HCT116 (cell line): ENCODE measurements around the gene SERTAD3. TPM values are rescaled to one million over a fixed set of nuclear protein-coding genes. Genes with fewer than 3 reads are reported as not detected.

Experiments
- ATAC-seq: fragments of 200-7000 bp; cut with Tn5 transposase; 2 replicates; pipeline ENCODE4 v1.9.1; 2020; ENCODE audit warnings: mild to moderate bottlenecking, moderate library complexity
- BruUV-seq: library from RNA; stranded (reverse); fragments of 400-500 nt; replicated peaks from 2 replicates; lab custom pipeline; 2021; lab: Mats Ljungman, UMichigan
- CTCF ChIA-PET: fragments of 300-600 bp; sonication (Branson Sonifier 250); formaldehyde crosslinking; loops from one replicate; lab custom pipeline; 2021; ENCODE audit warnings: antibody characterized with exemption; lab: Charles Lee
- POLR2A ChIA-PET: fragments of 300-600, 350-600 bp; sonication (Branson Sonifier 250); formaldehyde crosslinking; loops from one replicate; lab custom pipeline; 2021; ENCODE audit warnings: antibody characterized with exemption; lab: Charles Lee
- RAD21 ChIA-PET, 2 experiments: fragments of 300-600 bp; sonication (Branson Sonifier 250); formaldehyde crosslinking; loops; one replicate each; lab custom pipeline; 2023; ENCODE audit warnings: low total read pairs in 2 of 2; ENCODE audit not compliant: uncharacterized antibody in 2 of 2, unreplicated experiment in 2 of 2, low non-redundant PET in 1 of 2; lab: Charles Lee
- DNase-seq: peaks from one replicate; pipeline ENCODE4 v3.0.0-alpha.2; 2010; ENCODE audit warnings: low read depth, low spot score
- H2AFZ ChIP-seq: fragments of 200-600 bp; shearing (Covaris generic), sonication (generic); 2 replicates; pipeline ENCODE4 v1.6.1; 2017; ENCODE audit warnings: low read depth, mixed run types, mixed read lengths, antibody characterized with exemption, low read length; ENCODE audit not compliant: poor library complexity, severe bottlenecking
- H3K27ac ChIP-seq: 2 replicates; pipeline ENCODE4 v1.5.1; 2012; ENCODE audit warnings: low read depth, low read length
- H3K27me3 ChIP-seq: fragments of 200-600 bp; sonication (generic); 2 replicates; pipeline ENCODE4 v1.6.1; 2016; ENCODE audit warnings: mixed run types, low read length, mixed read lengths; ENCODE audit not compliant: insufficient read depth
- H3K36me3 ChIP-seq, 2 experiments: fragments of 200-500 bp in 1 of 2; fragments of 200-600 bp in 1 of 2; sonication (Bioruptor generic) in 1 of 2; sonication (generic) in 1 of 2; 2 replicates each; pipeline versions ENCODE4 v1.5.1 to v1.6.1; 2014 to 2016; ENCODE audit warnings: low read length in 2 of 2, inconsistent platforms in 1 of 2, mixed read lengths in 1 of 2, mixed run types in 1 of 2; ENCODE audit not compliant: insufficient read depth in 2 of 2, control insufficient read depth in 1 of 2
- H3K4me1 ChIP-seq, 2 experiments: fragments of 200-600 bp in 1 of 2; sonication (generic) in 1 of 2; 2 replicates each; pipeline versions ENCODE4 v1.5.1 to v1.6.1; 2012 to 2017; ENCODE audit warnings: low read length in 2 of 2, inconsistent platforms in 1 of 2, mild to moderate bottlenecking in 1 of 2, mixed read lengths in 1 of 2, mixed run types in 1 of 2, moderate library complexity in 1 of 2; ENCODE audit not compliant: insufficient read depth in 2 of 2, control insufficient read depth in 1 of 2
- H3K4me2 ChIP-seq: fragments of 200-600 bp; sonication (generic); 2 replicates; pipeline ENCODE4 v1.6.1; 2017; ENCODE audit warnings: mixed run types, low read length, mixed read lengths
- H3K4me3 ChIP-seq, 2 experiments: fragments of 200-600 bp in 1 of 2; sonication (generic) in 1 of 2; replicated peaks in 1 of 2; 2 replicates each; pipeline ENCODE4 v1.5.1; 2011 to 2016; ENCODE audit warnings: low read length in 2 of 2, control low read depth in 1 of 2, low read depth in 1 of 2, mild to moderate bottlenecking in 1 of 2, mixed read lengths in 1 of 2, mixed run types in 1 of 2
- H3K79me2 ChIP-seq: fragments of 200-600 bp; sonication (generic); 2 replicates; pipeline ENCODE4 v1.6.1; 2017; ENCODE audit warnings: mild to moderate bottlenecking, mixed run types, low read length, moderate library complexity, mixed read lengths; ENCODE audit not compliant: insufficient read depth
- H3K9ac ChIP-seq: fragments of 200-600 bp; sonication (generic); 2 replicates; pipeline ENCODE4 v1.6.1; 2016; ENCODE audit warnings: low read length, mixed read lengths
- H3K9me2 ChIP-seq: fragments of 200-600 bp; sonication (generic), shearing (Covaris generic); 2 replicates; pipeline ENCODE4 v1.6.1; 2017; ENCODE audit warnings: mixed run types, mild to moderate bottlenecking, moderate library complexity; ENCODE audit not compliant: insufficient read depth
- H3K9me3 ChIP-seq, 2 experiments: fragments of 200-500 bp in 1 of 2; fragments of 200-600 bp in 1 of 2; sonication (Bioruptor generic) in 1 of 2; sonication (generic) in 1 of 2; 2 replicates each; pipeline ENCODE4 v1.6.1; 2014 to 2017; ENCODE audit warnings: low read length in 2 of 2, mixed read lengths in 2 of 2, inconsistent platforms in 1 of 2, low read depth in 1 of 2, mild to moderate bottlenecking in 1 of 2, mixed run types in 1 of 2, moderate library complexity in 1 of 2; ENCODE audit not compliant: control insufficient read depth in 1 of 2, insufficient read depth in 1 of 2
- H4K20me1 ChIP-seq: fragments of 200-600 bp; sonication (generic), shearing (Covaris generic); 2 replicates; pipeline ENCODE4 v1.6.1; 2017; ENCODE audit warnings: mixed run types, mild to moderate bottlenecking, moderate library complexity; ENCODE audit not compliant: insufficient read depth
- ATF3 ChIP-seq: IDR thresholded peaks from 2 replicates; pipeline ENCODE4 v1.6.1; 2012
- JUND ChIP-seq: IDR thresholded peaks from 2 replicates; pipeline ENCODE4 v1.6.1; 2012
- ZFX ChIP-seq: fragments of 450-650 bp; IDR thresholded peaks from 2 replicates; pipeline ENCODE4 v1.6.1; 2017
- ZNF274 ChIP-seq: fragments of 200-500 bp; sonication (Bioruptor generic); IDR thresholded peaks from 2 replicates; pipeline ENCODE4 v1.6.1; 2014; ENCODE audit warnings: mild to moderate bottlenecking, low read depth, low read length, inconsistent platforms
- intact Hi-C: fragments of 100-400 bp; cut with micrococcal nuclease; formaldehyde crosslinking; loops from 2 replicates; pipeline ENCODE4 v1.10.0; 2022
- total RNA-seq: library from RNA; stranded (reverse); gene quantifications from one replicate; pipeline ENCODE4 v1.2.1, GENCODE V29; 2021; ENCODE audit not compliant: unreplicated experiment

The SERTAD3 gene
- total RNA-seq, 1 experiment from 2014 or later, result 32.4 TPM

- H3K27ac ChIP-seq, result peak overlapping the region; percentile 36; the same call in 1 of the 2 replicates
- intact Hi-C loops, result no loop called here
- H3K27me3 ChIP-seq, result no peaks in the 10 kb centered on the region
- no peaks in the 10 kb centered on the region for H3K79me2 ChIP-seq
- POLR2A ChIA-PET, result no interaction called here
- peak overlapping the region; percentile 64 for H3K4me2 ChIP-seq
- no peaks in the 10 kb centered on the region for H3K9me2 ChIP-seq
- CTCF ChIA-PET, result no interaction called here
- no peak overlapping the region for H3K4me3 ChIP-seq
- DNase-seq (no peak), ATAC-seq (no peak)
- peaks cover 15 to 19% of the 10 kb centered on the region in 2 experiments for H3K4me1 ChIP-seq
- H4K20me1 ChIP-seq, result no peaks in the 10 kb centered on the region
- H2AFZ ChIP-seq, result no peak overlapping the region
- no peak overlapping the region for H3K9ac ChIP-seq
- RAD21 ChIA-PET, result no interaction called here
- no peak for TF ChIP-seq JUND
- no peak for TF ChIP-seq ATF3
- no peak for TF ChIP-seq ZFX
- no peak for TF ChIP-seq ZNF274
- no TSS peak for BruUV-seq
- H3K9me3 ChIP-seq, result no peaks in the 10 kb centered on the region
- H3K36me3 ChIP-seq, result no peaks in the 10 kb centered on the region
These were observed 52.0 kb downstream of the SERTAD3 start for GRCh38 chr19:40392123-40392522.

Other genes starting within 250 kb of the SERTAD3 start
- 1.7 TPM for gene TTC9B, start 226.0 kb downstream of the SERTAD3 start, total RNA-seq
- 9.8 TPM for gene CCNP, start 217.6 kb downstream of the SERTAD3 start, total RNA-seq
- 141 TPM for gene AKT2, start 159.0 kb downstream of the SERTAD3 start, total RNA-seq
- gene C19orf47, start 95.9 kb downstream of the SERTAD3 start, total RNA-seq, result 18.0 TPM
- gene PLD3, start 95.6 kb downstream of the SERTAD3 start, total RNA-seq, result 123 TPM
- 0.74 TPM for gene HIPK4, start 54.2 kb downstream of the SERTAD3 start, total RNA-seq
- gene PRX, start 31.0 kb downstream of the SERTAD3 start, total RNA-seq, result 4.8 TPM
- 30.3 TPM for gene SERTAD1, start 18.3 kb downstream of the SERTAD3 start, total RNA-seq
- 113 TPM for gene BLVRB, start 21.4 kb upstream of the SERTAD3 start, total RNA-seq
- 4.6 TPM for gene SPTBN4, start 22.7 kb upstream of the SERTAD3 start, total RNA-seq
- gene SHKBP1, start 132.5 kb upstream of the SERTAD3 start, total RNA-seq, result 97.4 TPM
- 310 TPM for gene LTBP4, start 157.0 kb upstream of the SERTAD3 start, total RNA-seq
- gene NUMBL, start 246.3 kb upstream of the SERTAD3 start, total RNA-seq, result 41.7 TPM